ENCODE data around the gene TAF3. TPM values are rescaled to one million over a fixed set of nuclear protein-coding genes. Genes with fewer than 3 reads are reported as not detected.
"Not testable (repeated sequence)": the region's sequence is repeated elsewhere in the genome, so short reads cannot be mapped to it uniquely, and the experiment has no call there.

The TAF3 gene
- total RNA-seq, 2 experiments from 2014 or later: 12.2 to 17.7 TPM

GRCh38 chr10:8023851-8024250 lies 205.5 kb downstream of the TAF3 start:
- Mint-ChIP-seq H3K36me3 (ENCODE audit: low read depth) (no peaks in the 10 kb centered on the region), H3K9me3 (ENCODE audit: low read depth) (no peaks in the 10 kb centered on the region)
- no peak for ATAC-seq

GRCh38 chr10:8026349-8027259 lies 208.3 kb downstream of the TAF3 start:
- intact Hi-C loops (cut with DNase I, micrococcal nuclease): no loop called here
- Mint-ChIP-seq H3K27ac (no peak overlapping the region), H3K36me3 (ENCODE audit: low read depth) (no peaks in the 10 kb centered on the region), H3K4me1 (peaks cover 6% of the 10 kb centered on the region), H3K27me3 (peaks cover 13% of the 10 kb centered on the region), H3K4me3 (peak overlapping the region; percentile 66), H3K9me3 (ENCODE audit: low read depth) (no peaks in the 10 kb centered on the region)
- DNase-seq (no peak), ATAC-seq (no peak)
- CTCF ChIA-PET: interaction anchor here (0.7 kb wide), 1 partner anchor 13 kb away, joined by 4 read pairs; no protein-coding TSS in a partner anchor
- POLR2A ChIA-PET: no interaction called here

More at GRCh38 chr10:8023851-8024250, 205.5 kb downstream of the TAF3 start:
- no peak overlapping the region for H3K4me3 Mint-ChIP-seq
- no peak for DNase-seq
- ChIA-PET POLR2A (no interaction called here), CTCF (no interaction called here)
- peaks cover 6% of the 10 kb centered on the region for H3K4me1 Mint-ChIP-seq
- H3K27me3 Mint-ChIP-seq: peaks cover 10% of the 10 kb centered on the region
- no peak overlapping the region for H3K27ac Mint-ChIP-seq
- intact Hi-C loops (cut with DNase I, micrococcal nuclease): no loop called here

GRCh38 chr10:8031211-8031610 lies 212.9 kb downstream of the TAF3 start:
- POLR2A ChIA-PET: not testable (repeated sequence)
- H3K4me1 Mint-ChIP-seq: peaks cover 16% of the 10 kb centered on the region

DNA sequence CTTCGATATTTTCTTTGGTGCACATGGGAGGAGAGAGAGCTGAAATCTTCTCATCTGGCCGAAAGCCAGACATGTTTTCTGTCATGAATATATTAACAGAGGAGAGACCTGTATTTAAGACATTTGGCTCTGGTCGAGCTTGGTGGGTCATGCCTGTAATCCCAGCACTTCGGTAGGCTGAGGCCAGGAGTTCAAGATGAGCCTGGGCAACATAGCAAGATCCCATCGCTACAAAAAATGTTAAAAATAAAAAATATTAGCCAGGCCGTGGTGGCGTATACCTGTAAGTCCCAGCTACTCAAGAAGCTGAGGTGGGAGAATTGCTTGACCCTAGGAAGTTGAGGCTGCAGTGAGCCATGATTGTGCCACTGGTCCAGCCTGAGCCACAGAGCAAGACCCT lies 214.3 kb downstream of the TAF3 start:
- Mint-ChIP-seq H3K36me3 (ENCODE audit: low read depth) (no peaks in the 10 kb centered on the region), H3K9me3 (ENCODE audit: low read depth) (no peaks in the 10 kb centered on the region), H3K4me3 (no peak overlapping the region), H3K4me1 (peaks cover 17% of the 10 kb centered on the region), H3K27ac (no peak overlapping the region), H3K27me3 (peaks cover 38% of the 10 kb centered on the region)
- CTCF ChIA-PET: no interaction called here
- intact Hi-C loops (cut with DNase I, micrococcal nuclease): no loop called here
- ATAC-seq: no peak
- POLR2A ChIA-PET: no interaction called here
- no peak for DNase-seq

More at GRCh38 chr10:8031211-8031610, 212.9 kb downstream of the TAF3 start:
- H3K27ac Mint-ChIP-seq; intact Hi-C loops (cut with DNase I, micrococcal nuclease); ATAC-seq; H3K4me3 Mint-ChIP-seq; DNase-seq; H3K36me3 Mint-ChIP-seq (ENCODE audit: low read depth); H3K9me3 Mint-ChIP-seq (ENCODE audit: low read depth): not testable (repeated sequence)
- CTCF ChIA-PET: interaction anchor here (0.7 kb wide), 1 partner anchor 614 kb away, joined by 4 read pairs; no protein-coding TSS in a partner anchor
- peaks cover 39% of the 10 kb centered on the region for H3K27me3 Mint-ChIP-seq

- DNase-seq: peak; percentile 34
- CTCF ChIA-PET: no interaction called here
- H3K4me1 Mint-ChIP-seq: peaks cover 23% of the 10 kb centered on the region
- peaks cover 51% of the 10 kb centered on the region for H3K27me3 Mint-ChIP-seq
- no peak overlapping the region for H3K27ac Mint-ChIP-seq
- no peaks in the 10 kb centered on the region for H3K36me3 Mint-ChIP-seq (ENCODE audit: low read depth)
- ATAC-seq: peak; percentile 24
- POLR2A ChIA-PET: interaction anchor here (0.5 kb wide), 1 partner anchor 982 kb away, joined by 3 read pairs; no protein-coding TSS in a partner anchor
- H3K9me3 Mint-ChIP-seq (ENCODE audit: low read depth): no peaks in the 10 kb centered on the region
- intact Hi-C loops (cut with DNase I, micrococcal nuclease): no loop called here
- peak overlapping the region; percentile 8 for H3K4me3 Mint-ChIP-seq
Observed at GRCh38 chr10:8033812-8034465, 215.6 kb downstream of the TAF3 start.

GRCh38 chr10:8034466-8035005 lies 216.2 kb downstream of the TAF3 start:
- Mint-ChIP-seq H3K27ac (no peak overlapping the region), H3K36me3 (ENCODE audit: low read depth) (no peaks in the 10 kb centered on the region), H3K4me3 (peak overlapping the region; percentile 8), H3K4me1 (peaks cover 26% of the 10 kb centered on the region), H3K9me3 (ENCODE audit: low read depth) (no peaks in the 10 kb centered on the region), H3K27me3 (peaks cover 57% of the 10 kb centered on the region)
- ATAC-seq (no peak), DNase-seq (peak; percentile 36)
- CTCF ChIA-PET: no interaction called here
- intact Hi-C loops (cut with DNase I, micrococcal nuclease): loop anchor here in 1 of 2 experiments (1.0 kb wide), 1 partner anchor 11 kb away; no protein-coding TSS in a partner anchor
- POLR2A ChIA-PET: interaction anchor here (0.5 kb wide), 1 partner anchor 981 kb away, joined by 3 read pairs; no protein-coding TSS in a partner anchor

DNA sequence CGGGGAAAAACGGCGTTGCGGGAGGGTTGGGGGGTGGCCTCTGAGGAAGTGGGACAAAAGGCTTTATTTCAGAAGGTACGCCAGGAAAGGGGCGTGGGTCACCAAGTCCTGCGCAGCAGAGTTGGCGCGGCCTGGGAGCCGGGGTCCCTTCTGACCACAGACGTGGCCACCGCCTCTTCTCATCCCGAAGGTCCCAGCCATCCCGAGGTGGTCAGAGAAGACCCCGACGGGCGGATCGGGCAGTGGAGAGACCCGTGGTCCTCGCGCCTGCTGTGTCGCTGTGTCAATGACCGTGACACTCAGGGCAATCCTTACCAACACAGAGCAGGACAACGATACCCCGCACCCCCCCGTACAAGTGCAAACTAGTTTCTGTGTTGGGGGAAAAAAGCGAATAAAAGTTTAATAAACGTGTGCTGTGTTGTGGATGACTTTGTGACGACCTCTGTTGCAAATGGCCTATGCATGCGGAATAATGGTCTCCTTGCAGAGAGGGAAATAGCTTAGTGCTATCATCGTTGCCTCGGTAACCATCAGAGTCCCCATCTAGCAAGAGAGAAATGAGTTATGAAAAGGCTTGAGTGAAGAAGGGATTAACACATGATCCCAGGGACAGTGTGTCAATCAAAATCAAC lies 216.8 kb downstream of the TAF3 start:
- intact Hi-C loops (cut with DNase I, micrococcal nuclease): loop anchor here in 1 of 2 experiments (1.0 kb wide), 1 partner anchor 10 kb away; no protein-coding TSS in a partner anchor
- POLR2A ChIA-PET: interaction anchor here (0.6 kb wide), 1 partner anchor 217 kb away, joined by 4 read pairs; no protein-coding TSS in a partner anchor
- CTCF ChIA-PET: no interaction called here
- H3K4me3 Mint-ChIP-seq: peak overlapping the region; percentile 26
- DNase-seq: no peak
- H3K9me3 Mint-ChIP-seq (ENCODE audit: low read depth): no peaks in the 10 kb centered on the region
- H3K36me3 Mint-ChIP-seq (ENCODE audit: low read depth): no peaks in the 10 kb centered on the region
- H3K4me1 Mint-ChIP-seq: peaks cover 26% of the 10 kb centered on the region
- H3K27ac Mint-ChIP-seq: peak overlapping the region; percentile 9
- H3K27me3 Mint-ChIP-seq: peaks cover 63% of the 10 kb centered on the region
- no peak for ATAC-seq

GRCh38 chr10:8035641-8036470 lies 217.6 kb downstream of the TAF3 start:
- ChIA-PET POLR2A (no interaction called here), CTCF (interaction anchor here (0.7 kb wide), 1 partner anchor 975 kb away, joined by 4 read pairs; no protein-coding TSS in a partner anchor)
- no peaks in the 10 kb centered on the region for H3K9me3 Mint-ChIP-seq (ENCODE audit: low read depth)
- intact Hi-C loops (cut with DNase I, micrococcal nuclease): loop anchor here in 1 of 2 experiments (1.0 kb wide), 2 partner anchors 9 to 14 kb away; no protein-coding TSS in a partner anchor
- peaks cover 70% of the 10 kb centered on the region for H3K27me3 Mint-ChIP-seq
- H3K27ac Mint-ChIP-seq: no peak overlapping the region
- peak overlapping the region; percentile 26 for H3K4me3 Mint-ChIP-seq
- no peaks in the 10 kb centered on the region for H3K36me3 Mint-ChIP-seq (ENCODE audit: low read depth)
- no peak for ATAC-seq
- peaks cover 26% of the 10 kb centered on the region for H3K4me1 Mint-ChIP-seq
- no peak for DNase-seq

DNA sequence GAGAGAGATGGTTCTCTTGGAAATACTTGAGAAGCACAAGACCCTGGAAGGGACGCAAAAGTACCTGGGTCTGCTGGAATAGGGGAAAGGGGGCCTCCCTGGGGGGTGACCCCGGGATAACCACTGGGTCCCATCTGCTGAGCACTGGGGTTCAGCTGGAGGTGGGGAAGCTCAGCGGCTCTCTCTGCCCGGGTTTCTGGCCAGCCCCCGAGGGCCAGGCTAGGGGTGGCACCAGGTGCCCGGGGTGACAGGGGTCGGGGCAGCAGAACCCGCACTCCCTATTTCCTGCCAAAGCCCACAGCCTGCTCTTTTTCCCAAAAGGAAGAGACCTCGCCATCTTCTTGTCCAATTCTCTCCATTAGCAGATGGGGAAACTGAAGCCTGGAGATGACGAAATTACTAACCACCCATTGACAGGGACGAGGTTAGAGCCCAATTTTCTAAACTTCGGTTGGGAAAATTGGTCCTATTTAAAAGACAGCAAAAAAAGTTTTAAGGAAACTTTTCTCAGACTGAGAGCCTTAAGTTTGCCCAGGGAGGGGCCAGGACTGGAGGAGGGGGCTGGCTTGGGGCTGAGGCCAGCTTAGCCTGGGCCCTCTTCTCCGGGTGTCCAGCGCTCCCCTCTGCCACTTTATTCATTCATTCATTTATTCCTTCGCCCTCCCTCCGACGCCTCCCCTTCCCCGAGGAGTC lies 218.3 kb downstream of the TAF3 start:
- ATAC-seq (no peak), DNase-seq (no peak)
- H3K27me3 Mint-ChIP-seq: peaks cover 75% of the 10 kb centered on the region
- ChIA-PET POLR2A (no interaction called here), CTCF (interaction anchor here (0.7 kb wide), 1 partner anchor 974 kb away, joined by 4 read pairs; no protein-coding TSS in a partner anchor)
- H3K9me3 Mint-ChIP-seq (ENCODE audit: low read depth): no peaks in the 10 kb centered on the region
- H3K4me3 Mint-ChIP-seq: no peak overlapping the region
- no peak overlapping the region for H3K27ac Mint-ChIP-seq
- H3K4me1 Mint-ChIP-seq: peaks cover 26% of the 10 kb centered on the region
- intact Hi-C loops (cut with DNase I, micrococcal nuclease): loop anchor here in 1 of 2 experiments (1.0 kb wide), 1 partner anchor 14 kb away; no protein-coding TSS in a partner anchor
- H3K36me3 Mint-ChIP-seq (ENCODE audit: low read depth): no peaks in the 10 kb centered on the region

DNA sequence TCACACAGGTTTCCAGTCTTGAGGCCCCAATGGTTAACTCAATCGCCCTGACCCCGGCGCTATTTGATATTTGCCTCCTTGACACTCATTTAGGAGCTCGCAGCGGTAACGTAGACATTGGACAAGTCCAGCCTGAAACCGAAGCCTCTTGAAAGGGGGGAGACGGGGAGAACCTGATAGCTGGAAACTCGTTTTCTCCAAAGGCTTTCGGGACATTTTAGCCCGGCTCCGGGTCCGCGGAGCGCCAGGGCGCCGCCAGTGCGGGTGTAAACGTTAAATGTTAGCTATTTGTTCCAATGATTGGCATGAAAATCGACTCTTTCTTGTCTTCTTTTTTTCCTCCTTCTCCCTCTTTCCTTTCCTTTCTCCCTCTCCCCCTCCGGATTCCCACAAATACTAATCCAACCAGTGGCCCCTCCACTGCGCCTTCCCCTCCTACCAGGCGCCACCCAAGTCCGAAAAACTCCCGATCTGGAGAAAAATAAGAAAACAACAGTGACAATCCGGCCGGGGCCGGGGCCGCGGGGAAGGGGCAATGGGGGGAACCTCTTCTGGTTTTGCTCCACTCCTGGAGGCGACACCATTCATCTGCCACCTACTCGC lies 219.0 kb downstream of the TAF3 start:
- Mint-ChIP-seq H3K4me1 (peaks cover 32% of the 10 kb centered on the region), H3K4me3 (no peak overlapping the region), H3K36me3 (ENCODE audit: low read depth) (no peaks in the 10 kb centered on the region), H3K27ac (no peak overlapping the region), H3K9me3 (ENCODE audit: low read depth) (no peaks in the 10 kb centered on the region), H3K27me3 (peaks cover 77% of the 10 kb centered on the region)
- intact Hi-C loops (cut with DNase I, micrococcal nuclease): no loop called here
- POLR2A ChIA-PET: no interaction called here
- DNase-seq (no peak), ATAC-seq (no peak)
- CTCF ChIA-PET: no interaction called here
